Measurements from ENCODE around the gene CACNA1A. TPM values are rescaled to one million over a fixed set of nuclear protein-coding genes. Genes with fewer than 3 reads are reported as not detected.
"Not testable (repeated sequence)": the region's sequence is repeated elsewhere in the genome, so short reads cannot be mapped to it uniquely, and the experiment has no call there.

Gene CACNA1A
- total RNA-seq, 1 donor from 2014 or later = 0.20 TPM

GRCh38 chr19:13366529-13367143 is 139.6 kb downstream of the CACNA1A start:
- DNase-seq (ENCODE audit: low read depth in 2 of 2) = peak; percentile 1 to 40

- no peak for DNase-seq (ENCODE audit: low read depth in 2 of 2)
Measured at GRCh38 chr19:13363954-13364353, 142.3 kb downstream of the CACNA1A start.

GRCh38 chr19:13363245-13363644 is 143.0 kb downstream of the CACNA1A start:
- DNase-seq (ENCODE audit: low read depth in 2 of 2) = no peak

- DNase-seq (ENCODE audit: low read depth in 2 of 2) = no peak
Measured at GRCh38 chr19:13362668-13363067, 143.6 kb downstream of the CACNA1A start.

GRCh38 chr19:13361726-13362125 is 144.6 kb downstream of the CACNA1A start:
- DNase-seq (ENCODE audit: low read depth in 2 of 2) = not testable (repeated sequence)

GRCh38 chr19:13356686-13357280 is 149.5 kb downstream of the CACNA1A start:
- no peak for DNase-seq (ENCODE audit: low read depth in 2 of 2)

GRCh38 chr19:13356185-13356584 is 150.1 kb downstream of the CACNA1A start:
- no peak for DNase-seq (ENCODE audit: low read depth in 2 of 2)

GRCh38 chr19:13355356-13355755 is 150.9 kb downstream of the CACNA1A start:
- no peak for DNase-seq (ENCODE audit: low read depth in 2 of 2)

- DNase-seq (ENCODE audit: low read depth in 2 of 2) = no peak
Measured at GRCh38 chr19:13353625-13354024, 152.7 kb downstream of the CACNA1A start.

GRCh38 chr19:13350759-13351158 is 155.5 kb downstream of the CACNA1A start:
- no peak for DNase-seq (ENCODE audit: low read depth in 2 of 2)

- no peak for DNase-seq (ENCODE audit: low read depth in 2 of 2)
Measured at GRCh38 chr19:13350072-13350471, 156.2 kb downstream of the CACNA1A start.

GRCh38 chr19:13347367-13347766 is 158.9 kb downstream of the CACNA1A start:
- no peak for DNase-seq (ENCODE audit: low read depth in 2 of 2)

GRCh38 chr19:13343514-13343913 is 162.8 kb downstream of the CACNA1A start:
- no peak for DNase-seq (ENCODE audit: low read depth in 2 of 2)

GRCh38 chr19:13342672-13343071 is 163.6 kb downstream of the CACNA1A start:
- no peak for DNase-seq (ENCODE audit: low read depth in 2 of 2)

- no peak for DNase-seq (ENCODE audit: low read depth in 2 of 2)
Measured at GRCh38 chr19:13339869-13340268, 166.4 kb downstream of the CACNA1A start.

GRCh38 chr19:13337181-13337580 is 169.1 kb downstream of the CACNA1A start:
- DNase-seq (ENCODE audit: low read depth in 2 of 2) = no peak

GRCh38 chr19:13334801-13335481 is 171.3 kb downstream of the CACNA1A start:
- DNase-seq (ENCODE audit: low read depth in 2 of 2) = no peak

- no peak for DNase-seq (ENCODE audit: low read depth in 2 of 2)
Measured at GRCh38 chr19:13330285-13330684, 176.0 kb downstream of the CACNA1A start.

GRCh38 chr19:13329766-13330165 is 176.5 kb downstream of the CACNA1A start:
- no peak for DNase-seq (ENCODE audit: low read depth in 2 of 2)

- DNase-seq (ENCODE audit: low read depth in 2 of 2) = no peak
Measured at GRCh38 chr19:13328241-13328640, 178.0 kb downstream of the CACNA1A start.

- no peak for DNase-seq (ENCODE audit: low read depth in 2 of 2)
Measured at GRCh38 chr19:13319526-13319925, 186.8 kb downstream of the CACNA1A start.

GRCh38 chr19:13318190-13318589 is 188.1 kb downstream of the CACNA1A start:
- DNase-seq (ENCODE audit: low read depth in 2 of 2) = no peak

- DNase-seq (ENCODE audit: low read depth in 2 of 2) = no peak
Measured at GRCh38 chr19:13315495-13315894, 190.8 kb downstream of the CACNA1A start.
